HG03060 (cell line): Measurements from ENCODE around the gene PRICKLE1.

Source experiments
- ATAC-seq: cut with Tn5 transposase; IDR thresholded peaks from one replicate; pipeline ENCODE4 v1.9.1; 2021; ENCODE audit warnings: low read depth, moderate number of reproducible peaks; ENCODE audit not compliant: unreplicated experiment

Gene PRICKLE1

DNA sequence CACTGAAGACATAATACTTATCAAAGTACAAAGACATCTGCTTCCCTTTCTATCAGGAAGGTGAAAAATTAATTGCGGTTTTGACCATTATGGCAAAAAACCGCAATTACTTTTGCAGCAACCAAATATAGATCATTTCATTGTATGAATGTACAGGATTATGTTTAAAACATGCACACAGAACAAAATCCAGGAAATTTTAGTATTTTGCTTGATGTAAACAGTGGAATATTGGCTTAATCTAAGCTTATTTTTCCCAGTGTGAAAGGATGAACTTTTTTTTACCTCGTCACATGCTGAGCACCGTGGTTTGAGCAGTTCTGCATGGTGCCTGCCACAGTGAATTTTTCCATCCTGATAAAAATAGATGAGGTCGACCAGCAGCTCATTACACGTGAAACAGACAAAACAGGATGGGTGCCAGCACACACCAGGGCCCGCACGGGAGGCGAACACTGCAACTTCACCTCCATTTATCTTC, 121.2 kb downstream of the PRICKLE1 start:
- ATAC-seq = peak; percentile 25

DNA sequence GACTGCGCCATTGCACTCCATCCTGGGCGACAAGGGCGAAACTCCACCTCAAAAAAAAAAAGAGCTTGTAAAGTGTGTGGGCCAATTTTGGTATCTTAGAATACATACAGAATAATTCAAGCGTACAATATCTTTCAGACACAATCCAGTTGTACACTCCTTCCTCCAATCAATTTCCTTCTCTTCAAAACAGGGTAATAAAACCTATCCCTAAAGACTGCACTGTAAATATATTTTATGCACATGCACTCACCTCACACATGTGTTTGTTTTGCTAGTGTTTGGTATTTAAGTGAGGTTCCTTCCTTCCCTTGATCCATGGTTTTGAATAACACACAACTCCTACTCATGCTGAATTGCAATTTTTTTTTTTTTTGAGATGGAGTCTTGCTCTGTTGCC, 125.9 kb downstream of the PRICKLE1 start:
- ATAC-seq = no peak

DNA sequence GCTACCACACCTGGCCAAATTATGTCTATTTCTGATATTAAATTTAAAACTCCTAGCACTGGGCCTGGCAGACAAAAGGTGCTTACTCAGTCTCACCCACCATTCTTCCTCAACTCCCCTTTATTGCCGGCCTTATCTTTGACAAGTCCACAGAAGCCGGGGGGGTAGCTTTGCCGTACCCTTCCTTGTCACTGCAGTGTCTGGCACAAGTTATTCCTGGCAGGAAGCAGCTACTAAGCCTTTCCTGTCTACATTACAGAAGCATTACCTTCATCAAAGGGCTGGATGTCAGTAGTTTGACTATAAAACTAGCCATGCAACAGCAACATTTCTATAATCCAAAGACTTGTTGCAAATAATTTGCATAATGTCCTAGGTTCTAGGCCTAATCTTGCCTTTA, 127.1 kb downstream of the PRICKLE1 start:
- ATAC-seq = no peak

DNA sequence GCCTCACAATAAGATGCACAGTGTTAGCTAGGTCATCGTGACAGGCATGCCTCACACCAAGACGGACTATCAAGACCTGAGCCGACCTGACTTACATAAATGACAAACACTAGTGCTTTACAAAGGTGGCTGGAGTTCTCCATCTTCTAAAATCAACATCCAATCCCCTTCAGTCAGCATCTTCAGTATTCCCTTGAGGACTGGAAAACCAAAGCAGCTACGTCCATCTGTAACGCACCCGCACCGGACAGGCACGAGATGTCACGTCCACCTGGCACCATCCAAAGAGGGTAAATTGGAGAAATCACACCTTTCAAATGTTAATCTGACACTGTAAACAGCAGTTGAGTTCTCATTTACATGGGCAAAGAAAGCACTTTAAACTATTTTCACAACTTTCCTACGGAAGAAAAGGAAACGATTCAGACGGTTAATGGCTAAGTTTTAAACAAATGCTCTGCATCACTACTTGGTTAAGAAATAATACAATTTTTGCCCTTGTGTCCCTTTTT, 130.2 kb downstream of the PRICKLE1 start:
- no peak for ATAC-seq

DNA sequence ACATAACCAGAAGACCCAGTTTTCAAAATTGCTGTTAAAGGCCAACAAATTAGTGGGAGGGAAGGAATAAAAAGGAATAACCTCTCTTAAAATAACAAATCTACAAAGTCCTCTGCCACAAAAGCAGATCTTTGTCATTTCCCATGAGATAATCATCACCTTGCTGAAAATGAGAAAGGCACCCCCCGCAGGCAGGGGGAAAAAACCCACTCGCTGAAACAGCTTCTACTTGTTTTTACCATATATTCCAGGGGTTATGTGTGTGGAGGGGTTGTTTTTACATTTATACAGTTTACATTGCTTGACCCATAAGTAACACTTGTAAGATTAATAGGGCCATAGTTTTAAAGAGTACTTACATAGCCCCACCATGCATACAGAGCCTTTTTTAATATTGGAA, 131.0 kb downstream of the PRICKLE1 start:
- no peak for ATAC-seq

DNA sequence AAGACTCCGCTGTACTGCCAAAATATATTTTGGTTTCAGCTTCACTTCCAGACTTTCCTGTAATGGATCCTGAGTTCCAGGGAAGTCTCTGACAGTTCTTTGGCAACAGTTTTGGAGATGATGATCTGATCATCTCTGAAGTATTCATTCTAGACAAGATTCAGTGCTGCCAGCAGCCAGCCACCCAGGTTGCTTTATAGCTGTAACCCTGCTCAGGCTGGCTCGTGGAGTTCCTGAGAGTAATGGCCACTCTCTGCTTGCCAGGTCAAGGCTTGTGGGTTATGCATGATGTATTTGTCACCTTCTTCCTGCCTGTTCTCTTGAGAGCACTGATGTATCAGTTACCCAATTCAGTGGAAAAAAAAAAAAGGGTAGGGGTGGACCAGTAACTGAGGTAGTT, 139.3 kb downstream of the PRICKLE1 start:
- ATAC-seq = no peak

DNA sequence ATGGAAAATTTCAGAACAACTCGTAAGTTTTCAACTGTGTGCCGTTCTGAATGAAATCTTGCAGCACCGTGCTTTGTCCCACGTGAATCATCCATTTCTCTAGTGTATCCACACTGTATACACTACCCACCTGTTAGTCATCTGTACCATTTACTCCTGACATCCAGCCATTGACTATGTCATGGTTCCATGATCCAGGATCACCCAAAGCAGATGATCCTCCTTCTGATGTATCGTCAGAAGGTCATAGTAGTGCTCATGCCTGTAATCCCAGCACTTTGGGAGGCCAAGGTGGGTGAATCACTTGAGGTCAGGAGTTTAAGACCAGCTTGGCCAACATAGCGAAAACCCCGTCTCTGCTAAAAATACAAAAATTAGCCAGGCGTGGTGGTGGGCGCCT, 140.7 kb downstream of the PRICKLE1 start:
- ATAC-seq = no peak

DNA sequence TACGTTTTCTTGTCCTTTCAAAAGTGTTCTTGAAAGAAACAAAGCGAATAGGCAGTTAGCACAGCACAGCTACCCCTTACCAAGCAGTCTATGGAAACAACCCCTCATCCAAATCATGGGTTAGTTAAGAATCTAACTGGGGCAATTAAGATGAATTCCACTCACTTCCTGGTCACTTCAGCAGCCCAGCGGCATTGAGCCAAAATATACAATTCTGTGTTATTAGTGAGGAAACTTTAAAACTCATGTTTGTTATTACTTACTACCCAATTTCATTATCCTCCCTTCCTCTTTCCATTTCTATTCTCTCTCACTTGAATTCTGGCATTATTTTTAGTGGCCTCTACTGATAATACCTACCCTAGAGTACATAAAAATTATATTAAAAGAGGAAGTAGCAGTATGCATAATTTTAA, 142.2 kb downstream of the PRICKLE1 start:
- ATAC-seq = no peak

DNA sequence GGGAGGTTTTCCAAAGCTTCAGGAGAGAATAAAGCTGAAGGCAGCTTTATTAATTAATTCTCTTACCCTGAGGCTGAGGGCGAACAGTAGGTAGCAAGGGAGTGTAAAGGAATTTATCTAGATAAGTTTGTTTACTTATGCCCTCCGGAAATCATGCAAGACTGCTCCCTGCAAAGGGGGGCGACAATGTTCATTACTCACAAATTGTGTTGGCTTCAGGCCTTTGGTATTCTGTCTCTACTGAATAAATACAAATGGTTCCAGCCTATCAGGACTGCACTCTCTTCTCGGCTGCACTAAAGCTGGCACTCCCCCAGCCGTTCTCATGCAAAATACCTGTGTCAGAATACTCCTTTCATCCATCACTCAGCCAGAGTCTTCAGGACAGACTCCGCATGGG, 142.8 kb downstream of the PRICKLE1 start:
- ATAC-seq = no peak

DNA sequence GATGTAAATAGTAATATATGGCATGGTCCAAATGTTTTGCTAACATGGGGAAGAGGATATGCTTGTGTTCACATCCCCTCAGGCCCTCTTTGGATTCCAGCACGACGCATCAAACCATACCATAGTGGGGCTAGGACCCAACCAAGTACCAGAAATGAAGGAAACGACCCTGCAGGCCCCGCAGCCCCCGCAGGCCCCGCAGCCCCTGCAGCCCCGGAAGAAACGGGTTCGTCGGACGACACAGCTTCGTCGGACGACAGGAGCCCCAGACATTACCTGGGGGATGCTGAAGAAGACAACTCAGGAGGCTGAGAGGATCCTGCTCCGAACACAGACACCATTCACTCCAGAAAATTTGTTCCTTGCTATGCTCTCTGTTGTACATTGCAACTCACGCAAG, 143.7 kb downstream of the PRICKLE1 start:
- no peak for ATAC-seq

DNA sequence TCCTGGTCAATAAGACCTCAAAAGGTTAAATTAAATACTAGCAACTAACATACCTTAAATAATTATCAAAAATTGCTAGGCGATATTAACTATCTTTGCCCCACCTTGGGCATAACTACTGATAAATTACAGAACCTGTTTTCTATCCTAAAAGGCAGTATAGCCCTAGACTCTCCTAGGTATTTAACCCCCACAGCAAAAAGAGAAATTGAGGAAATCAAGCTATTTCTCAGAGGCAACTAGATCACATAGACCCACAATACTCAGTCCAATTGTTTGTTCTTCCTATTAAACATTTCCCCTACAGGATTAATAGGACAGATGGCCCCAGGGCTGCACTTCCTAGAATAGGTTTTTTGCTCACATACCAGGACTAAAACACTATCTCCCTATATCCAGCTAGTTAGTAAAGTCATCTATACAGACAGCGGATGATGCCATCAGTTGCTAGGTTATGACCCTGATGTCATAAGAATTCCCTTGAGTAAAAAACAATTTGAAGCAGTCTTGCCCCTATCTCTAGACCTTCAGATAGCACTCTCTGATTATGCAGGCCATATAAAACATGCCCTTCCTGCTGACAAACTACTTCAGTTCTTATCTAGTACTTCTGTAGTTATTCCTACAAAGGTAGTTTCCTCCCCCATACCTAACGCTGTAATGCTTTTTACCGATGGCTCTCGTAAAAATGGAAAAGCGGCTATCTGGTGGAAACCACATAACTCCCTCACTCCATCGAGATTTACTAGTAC, 145.2 kb downstream of the PRICKLE1 start:
- no peak for ATAC-seq

DNA sequence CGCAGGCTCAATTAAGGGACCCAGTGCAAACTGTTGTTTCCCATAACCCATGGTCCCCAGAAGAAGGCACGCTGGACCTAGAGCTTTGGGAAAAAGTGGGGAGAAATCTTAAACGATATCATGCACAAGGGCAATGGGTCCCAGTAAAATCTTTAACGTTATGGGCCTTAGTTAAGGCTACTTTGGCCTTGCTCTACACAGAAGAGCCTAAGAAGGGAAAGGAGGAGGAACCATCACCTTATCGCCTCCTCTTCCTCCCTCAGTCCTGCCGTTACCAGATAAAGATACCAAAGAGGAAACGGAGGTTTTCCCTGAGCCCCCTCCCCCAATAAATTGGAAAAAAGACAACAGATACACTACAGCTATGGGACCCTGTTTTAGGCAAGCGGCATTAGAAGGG, 146.7 kb downstream of the PRICKLE1 start:
- ATAC-seq = no peak

DNA sequence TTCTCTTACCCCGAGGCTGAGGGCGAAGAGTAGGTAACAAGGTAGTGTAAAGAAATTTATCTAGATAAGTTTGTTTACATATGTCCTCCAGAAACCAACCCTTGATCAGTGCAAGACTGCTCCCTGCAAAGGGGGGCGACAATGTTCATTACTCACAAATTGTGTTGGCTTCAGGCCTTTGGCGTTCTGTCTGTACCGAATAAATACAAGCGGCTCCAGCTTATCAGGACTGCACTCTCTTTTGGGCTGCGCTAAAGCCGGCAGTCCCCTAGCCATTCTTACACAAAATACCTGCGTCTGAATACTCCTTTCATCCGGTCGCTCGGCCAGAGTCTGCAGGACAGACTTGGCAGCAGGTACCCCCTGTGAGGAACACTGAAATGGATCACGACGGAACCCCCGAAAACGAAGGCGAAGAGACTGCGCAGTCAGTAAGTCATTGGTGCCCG, 147.2 kb downstream of the PRICKLE1 start:
- no peak for ATAC-seq

DNA sequence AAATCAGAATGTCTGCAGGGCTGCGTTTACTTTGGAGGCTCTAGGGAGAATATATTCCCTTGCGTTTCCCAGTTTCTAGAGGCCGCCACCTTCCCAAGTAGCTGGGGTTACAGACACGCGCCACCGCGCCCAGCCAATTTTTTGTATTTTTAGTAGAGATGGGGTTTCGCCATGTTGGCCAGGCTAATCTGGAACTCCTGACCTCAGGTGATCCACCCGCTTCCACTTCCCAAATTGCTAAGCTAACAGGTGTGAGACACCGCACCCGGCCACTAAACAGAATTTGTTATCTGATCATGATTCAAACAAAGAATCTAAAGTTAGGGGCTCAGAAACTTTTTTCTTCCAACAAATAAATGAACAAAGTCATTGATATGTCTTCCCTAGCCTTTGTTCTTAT, 148.9 kb downstream of the PRICKLE1 start:
- ATAC-seq = no peak

DNA sequence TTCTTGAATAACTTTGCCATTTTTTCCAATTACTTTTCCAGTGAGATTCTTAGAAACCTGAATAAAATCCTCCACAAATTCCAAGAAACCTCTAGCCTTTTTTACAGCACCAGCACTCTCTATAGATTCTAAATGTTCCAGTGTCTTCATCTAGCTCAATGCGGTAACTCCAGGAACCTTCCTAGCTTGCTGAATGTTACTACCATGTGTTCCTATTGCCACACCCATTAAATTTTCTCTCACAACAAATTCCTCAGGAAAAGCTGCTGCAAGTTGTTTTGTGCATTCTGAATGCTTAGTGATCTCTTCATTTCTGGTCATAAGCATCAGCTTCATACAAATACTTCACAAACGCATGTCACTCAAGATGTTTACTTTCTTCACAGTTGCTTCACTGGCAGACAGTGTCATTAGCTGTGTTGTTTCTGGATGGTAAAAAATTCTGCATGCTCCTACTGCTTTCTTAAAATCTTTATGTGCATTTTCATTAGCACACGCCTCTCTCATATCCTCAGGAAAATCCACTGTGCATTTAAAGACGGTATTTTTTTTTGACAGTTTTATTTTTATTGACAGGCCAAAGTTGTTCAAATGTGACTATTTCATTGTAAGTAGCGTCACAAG, 156.9 kb downstream of the PRICKLE1 start:
- ATAC-seq = no peak

DNA sequence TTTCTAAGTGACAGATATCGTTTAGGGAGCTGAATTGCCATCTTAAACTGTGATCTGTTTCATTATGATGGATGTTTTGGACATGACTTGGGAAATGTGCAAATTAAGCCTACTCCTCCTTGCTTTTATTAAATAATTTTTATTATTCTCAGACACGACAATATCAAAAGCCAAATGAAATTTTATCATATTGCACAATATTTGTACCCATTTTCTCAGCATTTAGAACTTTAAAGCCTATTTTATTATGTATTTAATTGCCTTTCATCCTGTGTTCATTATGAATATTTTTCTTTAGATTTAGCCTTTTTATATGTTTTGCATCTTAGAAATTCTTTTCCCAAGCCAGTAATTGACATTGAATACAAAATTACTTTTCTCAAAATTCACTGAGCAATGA, 160.7 kb downstream of the PRICKLE1 start:
- no peak for ATAC-seq

DNA sequence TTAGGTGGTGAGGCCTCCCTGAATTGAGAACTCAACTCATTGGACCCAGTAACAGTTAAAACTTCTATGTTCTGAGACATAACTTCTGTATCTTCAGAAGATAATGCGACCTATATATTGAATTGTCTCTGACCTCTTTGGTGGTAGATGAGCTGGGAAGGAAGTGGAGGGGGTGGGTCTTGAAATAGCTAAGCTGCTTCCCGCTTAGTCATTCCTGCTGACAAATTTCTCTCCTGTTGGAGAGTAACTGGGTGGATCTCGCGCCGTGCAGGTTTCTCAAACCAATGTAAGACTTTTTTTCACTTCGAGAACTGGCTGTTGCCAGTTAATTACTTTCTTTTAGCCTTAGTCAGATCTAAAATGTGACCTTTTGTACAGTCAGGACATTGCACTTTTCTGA, 162.8 kb downstream of the PRICKLE1 start:
- ATAC-seq = no peak

DNA sequence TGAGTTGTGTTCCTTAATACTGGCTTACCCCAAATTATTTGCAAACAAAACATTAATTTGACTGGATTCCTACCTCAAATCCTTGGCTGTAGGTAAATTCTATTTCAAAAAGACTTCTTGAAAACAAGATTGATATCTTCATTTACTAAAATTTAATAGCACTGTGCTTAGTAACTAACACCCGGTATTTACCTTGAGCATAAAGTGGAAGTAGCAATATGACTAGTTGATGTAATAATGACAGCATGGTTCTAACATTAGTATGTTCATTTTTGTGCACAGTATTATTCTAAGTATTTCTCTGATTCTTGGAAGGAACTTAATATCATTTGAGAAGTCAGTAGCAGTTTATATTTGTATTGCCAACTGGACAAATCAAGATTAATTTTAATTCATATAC, 166.8 kb downstream of the PRICKLE1 start:
- no peak for ATAC-seq

DNA sequence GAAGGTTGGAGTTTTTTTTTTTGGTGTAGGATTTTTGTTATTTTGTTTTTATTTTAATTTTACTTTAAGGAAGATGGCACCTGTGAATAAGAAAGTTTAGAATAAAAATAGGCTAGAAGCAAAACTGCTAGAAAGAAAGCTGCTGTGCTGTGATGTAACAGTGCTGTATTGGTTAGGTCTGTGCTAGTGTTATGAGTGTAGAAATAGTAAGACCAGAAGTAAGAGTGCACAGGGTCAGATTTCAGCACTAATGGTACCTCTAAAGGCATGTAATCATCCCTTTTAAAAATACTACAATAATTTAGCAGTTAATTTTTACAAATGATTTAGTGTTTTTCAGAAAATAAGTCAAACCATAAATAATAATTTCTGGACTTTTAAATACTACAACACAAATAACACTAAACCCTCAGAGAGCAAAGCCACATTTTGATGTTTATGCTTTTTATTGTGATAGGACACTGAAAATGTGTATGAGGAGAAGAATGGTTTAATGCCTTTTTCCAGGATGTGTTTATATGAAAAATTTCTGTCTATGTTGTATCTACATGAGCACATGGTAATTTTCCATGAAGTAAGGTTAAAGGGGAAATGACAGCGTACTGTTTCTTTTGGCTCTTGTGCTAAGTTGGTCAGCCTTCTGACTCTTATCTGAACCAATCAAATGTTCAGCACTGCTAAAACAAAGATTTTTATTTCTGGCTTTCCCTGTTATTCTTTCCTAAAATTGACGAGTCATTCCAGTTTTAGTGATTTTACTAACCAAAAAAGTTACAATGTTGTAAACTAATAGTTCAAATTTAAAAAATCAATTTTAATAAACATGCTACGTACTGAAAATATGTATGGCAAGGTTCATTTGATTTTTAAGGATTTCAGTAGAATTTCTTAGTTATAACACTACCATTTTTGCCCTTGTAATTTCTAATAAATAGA, 167.4 kb downstream of the PRICKLE1 start:
- ATAC-seq = peak; percentile 81

DNA sequence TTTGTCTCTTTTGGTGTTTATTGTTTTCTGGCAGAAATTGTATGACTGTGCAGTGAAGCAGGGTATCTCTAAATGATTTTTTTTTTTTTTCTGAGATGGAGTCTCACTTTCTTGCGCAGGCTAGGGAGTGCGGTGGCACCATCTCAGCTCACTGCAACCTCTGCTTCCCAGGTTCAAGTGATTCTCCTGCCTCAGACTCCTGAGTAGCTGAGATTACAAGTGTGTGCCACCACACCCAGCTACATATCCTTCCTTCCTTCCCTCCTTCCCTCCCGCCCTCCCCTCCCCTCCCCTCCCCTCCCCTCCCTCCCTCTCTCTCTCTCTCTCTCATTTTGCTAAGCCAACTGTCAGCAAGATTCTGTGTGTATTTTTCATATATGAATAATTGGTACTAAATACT, 169.2 kb downstream of the PRICKLE1 start:
- ATAC-seq = no peak

DNA sequence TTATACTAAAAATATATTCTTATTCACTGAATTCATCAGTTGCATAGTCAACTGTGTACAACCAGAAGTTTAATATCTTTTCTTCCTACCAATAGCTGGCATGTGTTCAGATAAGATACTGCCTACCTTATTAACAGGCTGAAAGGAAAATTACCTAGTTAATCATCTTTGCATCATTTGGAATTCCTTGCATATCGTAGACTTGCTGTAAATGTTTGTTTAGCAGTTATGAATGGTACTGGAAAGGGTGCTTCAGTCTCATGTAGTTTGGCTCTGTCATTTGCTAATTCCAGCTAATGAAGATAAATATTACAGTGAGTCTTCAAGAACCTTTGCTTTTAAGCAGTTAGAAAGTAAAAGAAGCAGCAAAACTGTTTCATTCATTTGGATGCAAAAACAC, 179.2 kb downstream of the PRICKLE1 start:
- no peak for ATAC-seq
